BE2C (cell line): ENCODE data around the gene RUNX2.
A peak's percentile ranks its signal among the peaks of the same experiment; 100 is the strongest.

Experiments
- DNase-seq: peaks from one replicate; pipeline ENCODE4 v3.0.0-alpha.2; 2020
- H3K27me3 ChIP-seq: fragments of 250-450 bp; sonication (Bioruptor Pico); 2 replicates; pipeline ENCODE4 v1.5.1; 2020; ENCODE audit warnings: mild to moderate bottlenecking
- H3K36me3 ChIP-seq: fragments of 250-450 bp; sonication (Bioruptor Pico); 2 replicates; pipeline ENCODE4 v1.5.1; 2020; ENCODE audit warnings: mild to moderate bottlenecking
- H3K4me1 ChIP-seq: fragments of 250-450 bp; sonication (Bioruptor Pico); 2 replicates; pipeline ENCODE4 v1.5.1; 2020
- H3K4me3 ChIP-seq: 2 replicates; pipeline ENCODE4 v1.5.1; 2011; ENCODE audit warnings: low read depth, low read length
- H3K9me3 ChIP-seq: fragments of 250-450 bp; sonication (Bioruptor Pico); 2 replicates; pipeline ENCODE4 v1.5.1; 2020
- CTCF ChIP-seq: IDR thresholded peaks from 2 replicates; pipeline ENCODE4 v1.5.1; 2012; ENCODE audit warnings: mild to moderate bottlenecking, low read depth, low read length

The RUNX2 gene

GRCh38 chr6:45377043-45377553, 49.0 kb downstream of the RUNX2 start:
- Histone ChIP-seq H3K4me3 (peak overlapping the region; percentile 97), H3K9me3 (no peaks in the 10 kb centered on the region), H3K27me3 (no peaks in the 10 kb centered on the region), H3K36me3 (no peaks in the 10 kb centered on the region), H3K4me1 (peaks cover 4% of the 10 kb centered on the region)
- no peak for TF ChIP-seq CTCF
- no peak for DNase-seq

GRCh38 chr6:45377554-45378333, 49.6 kb downstream of the RUNX2 start, which contains the start of gene SUPT3H:
SUPT3H (minus strand) TSS chr6:45377934.
- Histone ChIP-seq H3K4me1 (peaks cover 4% of the 10 kb centered on the region), H3K27me3 (no peaks in the 10 kb centered on the region), H3K4me3 (peak within 1 kb of the TSS; percentile 97), H3K36me3 (no peaks in the 10 kb centered on the region), H3K9me3 (no peaks in the 10 kb centered on the region)
- DNase-seq, result peak; percentile 94
- no peak for TF ChIP-seq CTCF

GRCh38 chr6:45378334-45378926, 50.3 kb downstream of the RUNX2 start:
- H3K4me1 ChIP-seq, result peaks cover 4% of the 10 kb centered on the region
- no peaks in the 10 kb centered on the region for H3K9me3 ChIP-seq
- peak overlapping the region; percentile 97 for H3K4me3 ChIP-seq
- DNase-seq, result no peak
- H3K27me3 ChIP-seq, result no peaks in the 10 kb centered on the region
- no peak for TF ChIP-seq CTCF
- no peaks in the 10 kb centered on the region for H3K36me3 ChIP-seq

GRCh38 chr6:45382391-45382790, 54.3 kb downstream of the RUNX2 start:
- DNase-seq, result no peak
- no peak overlapping the region for H3K4me3 ChIP-seq
- TF ChIP-seq CTCF, result no peak
- no peaks in the 10 kb centered on the region for H3K4me1 ChIP-seq
- peaks cover 7% of the 10 kb centered on the region; the same call in 1 of the 2 replicates for H3K27me3 ChIP-seq
- H3K36me3 ChIP-seq, result no peaks in the 10 kb centered on the region
- H3K9me3 ChIP-seq, result no peaks in the 10 kb centered on the region

- peaks cover 21% of the 10 kb centered on the region for H3K27me3 ChIP-seq
- no peak for TF ChIP-seq CTCF
- H3K4me1 ChIP-seq, result no peaks in the 10 kb centered on the region
- DNase-seq, result no peak
- no peak overlapping the region for H3K4me3 ChIP-seq
- H3K36me3 ChIP-seq, result no peaks in the 10 kb centered on the region
- H3K9me3 ChIP-seq, result no peaks in the 10 kb centered on the region
These were observed 58.4 kb downstream of the RUNX2 start for GRCh38 chr6:45386501-45386900.

GRCh38 chr6:45387236-45387635, 59.1 kb downstream of the RUNX2 start:
- TF ChIP-seq CTCF, result no peak
- no peaks in the 10 kb centered on the region for H3K9me3 ChIP-seq
- no peak for DNase-seq
- H3K4me1 ChIP-seq, result no peaks in the 10 kb centered on the region
- H3K4me3 ChIP-seq, result no peak overlapping the region
- no peaks in the 10 kb centered on the region for H3K36me3 ChIP-seq
- peaks cover 21% of the 10 kb centered on the region for H3K27me3 ChIP-seq
